SK-N-MC (cell line): Measurements from ENCODE around the gene SCN9A.

ENCODE experiments used
- EZH2 ChIP-seq: fragments of 200-600 bp; sonication (generic); IDR thresholded peaks from one replicate; pipeline ENCODE4 v1.6.1; 2017; ENCODE audit warnings: antibody characterized with exemption
- FOXP2 ChIP-seq: optimal IDR thresholded peaks from 2 replicates; pipeline ENCODE3; 2011; ENCODE audit warnings: mild to moderate bottlenecking, moderate library complexity; ENCODE audit not compliant: insufficient read depth; ENCODE audit errors: extremely low read length, control extremely low read depth
- POLR2AphosphoS5 ChIP-seq: IDR thresholded peaks from 2 replicates; pipeline ENCODE4 v1.6.1; 2012; ENCODE audit warnings: mild to moderate bottlenecking, low read depth, low read length, borderline replicate concordance

DNA sequence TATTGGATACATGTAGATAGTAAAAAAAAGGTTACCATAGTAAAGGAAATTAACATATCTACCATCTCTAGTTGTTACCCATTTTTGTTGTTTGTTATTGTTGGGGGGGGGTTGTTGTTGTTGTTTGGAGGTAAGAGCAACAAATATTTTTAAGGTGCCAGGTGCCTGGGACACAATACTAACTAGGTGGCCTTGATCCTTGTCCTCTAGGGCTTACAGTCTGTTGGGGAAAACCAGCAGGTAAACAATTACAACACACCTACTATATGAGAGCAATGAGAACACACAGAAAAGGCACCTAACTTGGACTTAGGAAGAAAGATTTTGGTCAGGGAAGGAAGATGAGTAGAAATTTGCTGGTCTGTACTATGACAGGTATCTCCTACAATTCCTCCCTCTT is 46.3 kb downstream of the SCN9A start:
- TF ChIP-seq POLR2AphosphoS5 (no peak), EZH2 (no peak), FOXP2 (no peak)
